ENCODE data around the gene DUSP6.

Gene DUSP6

GRCh38 chr12:89373763-89374572 lies 21.7 kb upstream of the DUSP6 start:
- in situ Hi-C loops (cut with HindIII; ENCODE audit: low sequenced_read_pairs), result no loop called here

- in situ Hi-C loops (cut with HindIII; ENCODE audit: low sequenced_read_pairs), result no loop called here
Measured at GRCh38 chr12:89372584-89373370, 20.5 kb upstream of the DUSP6 start.

GRCh38 chr12:89370850-89371249 lies 18.5 kb upstream of the DUSP6 start:
- in situ Hi-C loops (cut with HindIII; ENCODE audit: low sequenced_read_pairs), result no loop called here

- in situ Hi-C loops (cut with HindIII; ENCODE audit: low sequenced_read_pairs), result no loop called here
Measured at GRCh38 chr12:89370421-89370831, 18.1 kb upstream of the DUSP6 start.

- in situ Hi-C loops (cut with HindIII; ENCODE audit: low sequenced_read_pairs), result no loop called here
Measured at GRCh38 chr12:89369166-89369565, 16.9 kb upstream of the DUSP6 start.

GRCh38 chr12:89368391-89368790 lies 16.1 kb upstream of the DUSP6 start:
- in situ Hi-C loops (cut with HindIII; ENCODE audit: low sequenced_read_pairs), result no loop called here

GRCh38 chr12:89366676-89367364 lies 14.5 kb upstream of the DUSP6 start:
- in situ Hi-C loops (cut with HindIII; ENCODE audit: low sequenced_read_pairs), result no loop called here

- in situ Hi-C loops (cut with HindIII; ENCODE audit: low sequenced_read_pairs), result no loop called here
Measured at GRCh38 chr12:89364631-89365030, 12.3 kb upstream of the DUSP6 start.

- in situ Hi-C loops (cut with HindIII; ENCODE audit: low sequenced_read_pairs), result no loop called here
Measured at GRCh38 chr12:89364058-89364457, 11.8 kb upstream of the DUSP6 start.

- in situ Hi-C loops (cut with HindIII; ENCODE audit: low sequenced_read_pairs), result no loop called here
Measured at GRCh38 chr12:89363582-89363981, 11.3 kb upstream of the DUSP6 start.

- in situ Hi-C loops (cut with HindIII; ENCODE audit: low sequenced_read_pairs), result no loop called here
Measured at GRCh38 chr12:89363084-89363483, 10.8 kb upstream of the DUSP6 start.

GRCh38 chr12:89359615-89360014 lies 7.3 kb upstream of the DUSP6 start:
- in situ Hi-C loops (cut with HindIII; ENCODE audit: low sequenced_read_pairs), result no loop called here

GRCh38 chr12:89358805-89359204 lies 6.5 kb upstream of the DUSP6 start:
- in situ Hi-C loops (cut with HindIII; ENCODE audit: low sequenced_read_pairs), result no loop called here

- in situ Hi-C loops (cut with HindIII; ENCODE audit: low sequenced_read_pairs), result no loop called here
Measured at GRCh38 chr12:89357297-89357730, 5.0 kb upstream of the DUSP6 start.

GRCh38 chr12:89356069-89356665 lies 3.9 kb upstream of the DUSP6 start:
- in situ Hi-C loops (cut with HindIII; ENCODE audit: low sequenced_read_pairs), result no loop called here

GRCh38 chr12:89355243-89356068 lies 3.2 kb upstream of the DUSP6 start:
- in situ Hi-C loops (cut with HindIII; ENCODE audit: low sequenced_read_pairs), result no loop called here

- in situ Hi-C loops (cut with HindIII; ENCODE audit: low sequenced_read_pairs), result no loop called here
Measured at GRCh38 chr12:89354612-89355067, 2.3 kb upstream of the DUSP6 start.

- in situ Hi-C loops (cut with HindIII; ENCODE audit: low sequenced_read_pairs), result no loop called here
Measured at GRCh38 chr12:89353823-89354611, 1.7 kb upstream of the DUSP6 start.

GRCh38 chr12:89353188-89353822 lies 1.0 kb upstream of the DUSP6 start:
- in situ Hi-C loops (cut with HindIII; ENCODE audit: low sequenced_read_pairs), result no loop called here
